ENCODE results near the gene ADGRD2.

DNA sequence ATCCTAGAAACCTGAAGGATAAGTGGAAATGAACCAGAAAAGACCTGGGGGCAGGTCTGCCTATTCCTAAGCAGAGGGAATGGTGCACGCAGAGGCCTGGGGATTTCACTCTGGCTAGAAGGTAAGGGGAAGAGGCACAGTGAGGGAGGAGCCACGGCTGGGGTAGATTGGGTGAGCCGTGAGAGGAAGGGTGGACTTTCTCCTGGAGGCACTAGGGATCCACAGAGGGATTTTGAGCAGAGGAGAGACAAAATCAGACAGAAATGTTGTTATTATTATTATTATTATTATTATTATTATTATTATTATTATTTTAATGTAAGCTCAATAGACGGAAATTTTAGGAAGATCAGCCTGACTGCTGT lies 3.0 kb upstream of the ADGRD2 start:
- TF ChIP-seq, protein P1, sequence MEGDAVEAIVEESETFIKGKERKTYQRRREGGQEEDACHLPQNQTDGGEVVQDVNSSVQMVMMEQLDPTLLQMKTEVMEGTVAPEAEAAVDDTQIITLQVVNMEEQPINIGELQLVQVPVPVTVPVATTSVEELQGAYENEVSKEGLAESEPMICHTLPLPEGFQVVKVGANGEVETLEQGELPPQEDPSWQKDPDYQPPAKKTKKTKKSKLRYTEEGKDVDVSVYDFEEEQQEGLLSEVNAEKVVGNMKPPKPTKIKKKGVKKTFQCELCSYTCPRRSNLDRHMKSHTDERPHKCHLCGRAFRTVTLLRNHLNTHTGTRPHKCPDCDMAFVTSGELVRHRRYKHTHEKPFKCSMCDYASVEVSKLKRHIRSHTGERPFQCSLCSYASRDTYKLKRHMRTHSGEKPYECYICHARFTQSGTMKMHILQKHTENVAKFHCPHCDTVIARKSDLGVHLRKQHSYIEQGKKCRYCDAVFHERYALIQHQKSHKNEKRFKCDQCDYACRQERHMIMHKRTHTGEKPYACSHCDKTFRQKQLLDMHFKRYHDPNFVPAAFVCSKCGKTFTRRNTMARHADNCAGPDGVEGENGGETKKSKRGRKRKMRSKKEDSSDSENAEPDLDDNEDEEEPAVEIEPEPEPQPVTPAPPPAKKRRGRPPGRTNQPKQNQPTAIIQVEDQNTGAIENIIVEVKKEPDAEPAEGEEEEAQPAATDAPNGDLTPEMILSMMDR (IDR thresholded peaks at IDR 0.05): no peak
- TF ChIP-seq POLR2AphosphoS5 (IDR thresholded peaks at IDR 0.05; ENCODE audit: low read depth, low read length) (no peak), SIN3A (IDR thresholded peaks at IDR 0.05; ENCODE audit: borderline replicate concordance, insufficient read depth, low read depth, low read length) (no peak), TCF7L2 (IDR thresholded peaks at IDR 0.05; ENCODE audit: low read depth, low read length) (no peak)

Data from Panc1 (cell line).